ENCODE results near the gene PLA2G2F. TPM values are rescaled to one million over a fixed set of nuclear protein-coding genes. Genes with fewer than 3 reads are reported as not detected.

PLA2G2F gene
- total and polyA plus RNA-seq, 2 of the 8 experiments (the other 6 are each of a cell fraction or from before 2014, with no cell fraction given) = not detected

DNA sequence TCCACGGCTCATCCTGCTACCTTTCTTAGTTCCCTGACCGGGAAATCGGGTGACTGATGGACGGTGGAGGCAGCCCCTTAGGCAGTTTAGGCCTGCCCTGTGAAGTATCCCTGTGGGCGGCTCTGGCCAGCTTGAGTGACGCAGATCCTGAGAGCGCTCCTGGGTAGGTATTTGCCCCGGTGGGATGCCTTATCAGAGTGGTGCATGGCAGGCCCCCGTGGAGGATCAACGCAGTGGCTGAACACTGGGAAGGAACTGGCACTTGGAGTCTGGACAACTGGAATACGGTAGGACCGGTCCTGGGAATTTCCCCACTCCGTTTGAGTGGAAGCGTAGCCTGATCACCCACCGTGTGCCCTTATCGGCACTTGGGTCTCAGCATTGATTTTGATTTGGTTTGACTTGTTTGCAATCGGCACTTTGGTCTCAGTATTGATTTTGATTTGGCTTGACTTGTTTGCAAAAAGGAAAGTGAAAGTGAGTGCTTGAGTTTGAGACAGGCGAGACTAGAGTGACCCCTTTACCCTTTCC is 15.2 kb downstream of the PLA2G2F start:
- no peak overlapping the region for H3K18ac ChIP-seq (ENCODE audit: extremely low read depth, low read length)
- H3K36me3 ChIP-seq (ENCODE audit: control insufficient read depth in 2 of 4, insufficient read depth in 4 of 4, low read length in 3 of 4) = no peaks in the 10 kb centered on the region
- H3K4me3 ChIP-seq (ENCODE audit: extremely low read depth in 1 of 4, insufficient read depth in 2 of 4, low read depth in 3 of 4, low read length in 4 of 4) = no peak overlapping the region
- H3K9ac ChIP-seq (replicated peaks in 1 of 4; ENCODE audit: extremely low read depth in 1 of 4, low read depth in 3 of 4, low read length in 3 of 4) = no peak overlapping the region
- no peaks in the 10 kb centered on the region for H4K20me1 ChIP-seq (replicated peaks in 1 of 2; ENCODE audit: control insufficient read depth in 1 of 2, insufficient read depth in 2 of 2, low read length in 2 of 2)
- no peak overlapping the region for H4K5ac ChIP-seq (ENCODE audit: insufficient read length, low read depth, low read length)
- H2AFZ ChIP-seq (ENCODE audit: low read length) = no peak overlapping the region
- FAIRE-seq (no peak), DNase-seq (ENCODE audit: low read depth in 1 of 2, low spot score in 2 of 2) (no peak)
- H3K23me2 ChIP-seq (ENCODE audit: low read depth, low read length) = no peaks in the 10 kb centered on the region
- H2BK12ac ChIP-seq (ENCODE audit: low read depth, low read length) = no peak overlapping the region
- H3K14ac ChIP-seq (ENCODE audit: insufficient read length) = no peak overlapping the region
- CTCF ChIA-PET (ENCODE audit: partially characterized antibody) = interaction anchor here (0.6 to 13.5 kb wide), 9 partner anchors 9 to 235 kb away, joined by 3 to 127 read pairs (median 59); partner anchors contain the start of genes PLA2G2A and PLA2G2E
- no peak overlapping the region for H4K91ac ChIP-seq (replicated peaks; ENCODE audit: insufficient read length, low read length)
- H3K27me3 ChIP-seq (replicated peaks in 1 of 4; ENCODE audit: control insufficient read depth in 3 of 4, extremely low read depth in 1 of 4, insufficient read depth in 3 of 4, low read length in 3 of 4) = no peaks in the 10 kb centered on the region
- 0 out of 4 replicates have a peak, but pooled peaks cover 0 to 4% of the 10 kb centered on the region in 2 experiments for H3K9me3 ChIP-seq (ENCODE audit: insufficient read depth in 2 of 2, low read depth in 1 of 2, low read length in 1 of 2)
- H3K4ac ChIP-seq (replicated peaks; ENCODE audit: insufficient read length, low read depth, low read length) = no peak overlapping the region
- no peak overlapping the region for H2BK120ac ChIP-seq (replicated peaks; ENCODE audit: low read depth, low read length)
- WGBS, 2 experiments (ENCODE audit: extremely low coverage in 1 of 2, insufficient coverage in 1 of 2, insufficient read length in 1 of 2, insufficient replicate concordance in 2 of 2, low coverage in 1 of 2, low lambda C conversion rate in 2 of 2, missing lambda C conversion rate in 1 of 2) = 91% methylated on average over 18 of the region's 18 CpGs; no CpG with 5 or more reads in 1 of the 2 experiments
- H3K79me2 ChIP-seq (ENCODE audit: control insufficient read depth in 1 of 2, insufficient read depth in 2 of 2, low read length in 2 of 2) = no peaks in the 10 kb centered on the region
- H3K79me1 ChIP-seq (ENCODE audit: low read depth, low read length) = no peaks in the 10 kb centered on the region
- POLR2A ChIA-PET (ENCODE audit: partially characterized antibody) = interaction anchor here (1.0 to 1.2 kb wide), 3 partner anchors 7 to 211 kb away, joined by 3 to 4 read pairs (median 4); no protein-coding TSS in a partner anchor
- H2BK20ac ChIP-seq (ENCODE audit: low read length) = no peak overlapping the region
- H3K4me2 ChIP-seq (ENCODE audit: insufficient read depth in 1 of 2, low read depth in 2 of 2, low read length in 2 of 2) = no peak overlapping the region
- H4K8ac ChIP-seq (ENCODE audit: extremely low read depth, insufficient read depth, low read length) = no peak overlapping the region
- no peak overlapping the region for H2AK5ac ChIP-seq (ENCODE audit: low read depth, low read length)
- H2BK15ac ChIP-seq (ENCODE audit: low read length) = no peak overlapping the region
- no peak overlapping the region for H2BK5ac ChIP-seq (ENCODE audit: low read depth, low read length)
- H3K23ac ChIP-seq (ENCODE audit: insufficient read length) = no peak overlapping the region
- no peak overlapping the region for H3K27ac ChIP-seq (ENCODE audit: low read depth, low read length)
- H3K56ac ChIP-seq (replicated peaks; ENCODE audit: insufficient read length, low read depth, low read length) = no peak overlapping the region
- H3K4me1 ChIP-seq (replicated peaks in 1 of 4; ENCODE audit: control insufficient read depth in 3 of 4, insufficient read depth in 4 of 4, low read length in 3 of 4) = peaks cover 0 to 11% (median 5%) of the 10 kb centered on the region in 4 experiments; a peak in 6 of 7 replicates
- no peak for TF ChIP-seq NANOG (IDR thresholded peaks at IDR 0.05; ENCODE audit: insufficient read depth, low read depth, low read length, poor library complexity, severe bottlenecking)
- no peak for TF ChIP-seq SIN3A (conservative IDR thresholded peaks at IDR 0.05 in 1 of 2, IDR thresholded peaks at IDR 0.05 in 1 of 2; ENCODE audit: low read depth in 1 of 2, low read length in 2 of 2)
- no peak for TF ChIP-seq POLR2A (IDR thresholded peaks at IDR 0.05; ENCODE audit: control extremely low read depth in 1 of 2, low read depth in 2 of 2, low read length in 2 of 2)
- TF ChIP-seq PHF8 (conservative IDR thresholded peaks at IDR 0.05; ENCODE audit: low read depth, low read length) = no peak
- TF ChIP-seq JUN (IDR thresholded peaks at IDR 0.05; ENCODE audit: low read depth, low read length) = no peak
- TF ChIP-seq GABPA (IDR thresholded peaks at IDR 0.05; ENCODE audit: borderline replicate concordance, insufficient read depth, low read length) = no peak
- TF ChIP-seq RXRA (IDR thresholded peaks at IDR 0.05; ENCODE audit: insufficient read depth, low read depth, low read length) = no peak
- no peak for TF ChIP-seq CHD1 (IDR thresholded peaks at IDR 0.05; ENCODE audit: low read depth, low read length)
- no peak for TF ChIP-seq KDM4A (IDR thresholded peaks at IDR 0.05; ENCODE audit: low read depth, low read length, severe bottlenecking)
- TF ChIP-seq EGR1 (IDR thresholded peaks at IDR 0.05; ENCODE audit: borderline replicate concordance, low read depth, low read length) = no peak
- no peak for TF ChIP-seq TAF1 (IDR thresholded peaks at IDR 0.05; ENCODE audit: low read depth, low read length)
- no peak for TF ChIP-seq YY1 (IDR thresholded peaks at IDR 0.05; ENCODE audit: low read depth, low read length)
- no peak for TF ChIP-seq CBX5 (IDR thresholded peaks at IDR 0.05; ENCODE audit: low read depth, low read length)
- TF ChIP-seq EZH2 (IDR thresholded peaks at IDR 0.05; ENCODE audit: low read depth, low read length, severe bottlenecking) = no peak
